Lung microvascular endothelial cell (primary cell): ENCODE measurements around the gene POLR1B. TPM values are rescaled to one million over a fixed set of nuclear protein-coding genes. Genes with fewer than 3 reads are reported as not detected.

Source experiments
- total RNA-seq: library from RNA; depleted of rRNA; stranded (reverse); fragments of >200 nt; gene quantifications from 2 replicates; pipeline ENCODE4 v1.2.1, GENCODE V29; 2014

The POLR1B gene
- total RNA-seq, 1 donor from 2014 or later = 16.3 TPM

Other genes starting within 250 kb of the POLR1B start
- 2.4 and 7.1 TPM in 2 replicates for gene RGPD8, start 108.8 kb upstream of the POLR1B start, total RNA-seq
- 5.8 and 9.2 TPM in 2 replicates for gene TTL, start 60.3 kb upstream of the POLR1B start, total RNA-seq
- gene CHCHD5, start 42.1 kb downstream of the POLR1B start, total RNA-seq = 5.7 and 8.3 TPM in 2 replicates
- 12.9 and 20.0 TPM in 2 replicates for gene SLC20A1, start 103.5 kb downstream of the POLR1B start, total RNA-seq
- not detected in 2 replicates for gene NT5DC4, start 178.6 kb downstream of the POLR1B start, total RNA-seq
- 0.60 and 2.0 TPM in 2 replicates for gene CKAP2L, start 222.1 kb downstream of the POLR1B start, total RNA-seq
- gene IL1A, start 242.0 kb downstream of the POLR1B start, total RNA-seq = under 0.01 TPM in 1 of 2 replicates, not detected in the other